GM12892 (cell line): Measurements from ENCODE around the gene LZTS3.
"Not testable (repeated sequence)": the region's sequence is repeated elsewhere in the genome, so short reads cannot be mapped to it uniquely, and the experiment has no call there.

Source experiments
- DNase-seq: peaks from one replicate; pipeline ENCODE4 v3.0.0; 2011; ENCODE audit not compliant: insufficient read length
- FAIRE-seq: peaks from 2 replicates; lab custom pipeline; 2011; peaks lifted over from hg19 to GRCh38; lab: Jason Lieb, UNC
- POLR2A ChIP-seq: IDR thresholded peaks from 2 replicates; pipeline ENCODE4 v1.6.1; 2011; ENCODE audit warnings: low read depth, low read length, control low read depth
- POLR2AphosphoS5 ChIP-seq: IDR thresholded peaks from 2 replicates; pipeline ENCODE4 v1.6.1; 2011; ENCODE audit warnings: low read depth, low read length, control low read depth
- TAF1 ChIP-seq: IDR thresholded peaks from 2 replicates; pipeline ENCODE4 v1.6.1; 2011; ENCODE audit warnings: low read depth, mild to moderate bottlenecking, control low read depth, low read length, borderline replicate concordance

LZTS3 gene

DNA sequence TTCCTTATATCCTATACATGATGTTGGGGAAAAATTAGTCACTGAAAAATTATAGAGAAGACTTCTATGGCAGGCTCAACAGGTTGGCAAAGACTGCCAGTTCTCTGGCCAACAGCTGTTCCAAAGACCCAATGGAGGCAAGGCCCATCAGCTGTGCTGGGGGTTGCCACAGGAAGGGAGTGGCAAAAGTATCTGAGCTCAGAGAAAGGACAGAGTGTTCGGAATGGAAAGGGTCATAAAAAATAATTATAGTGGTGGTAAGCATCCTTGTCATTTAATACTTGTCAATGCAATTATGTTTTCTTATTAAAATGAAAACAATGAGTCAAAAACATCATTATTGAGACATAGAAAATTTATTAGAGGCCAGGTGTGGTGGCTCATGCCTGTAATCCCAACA lies 49.8 kb downstream of the LZTS3 start:
- DNase-seq (no peak), FAIRE-seq (no peak)
- TF ChIP-seq POLR2A, result no peak
- no peak for TF ChIP-seq POLR2AphosphoS5
- TF ChIP-seq TAF1, result no peak

DNA sequence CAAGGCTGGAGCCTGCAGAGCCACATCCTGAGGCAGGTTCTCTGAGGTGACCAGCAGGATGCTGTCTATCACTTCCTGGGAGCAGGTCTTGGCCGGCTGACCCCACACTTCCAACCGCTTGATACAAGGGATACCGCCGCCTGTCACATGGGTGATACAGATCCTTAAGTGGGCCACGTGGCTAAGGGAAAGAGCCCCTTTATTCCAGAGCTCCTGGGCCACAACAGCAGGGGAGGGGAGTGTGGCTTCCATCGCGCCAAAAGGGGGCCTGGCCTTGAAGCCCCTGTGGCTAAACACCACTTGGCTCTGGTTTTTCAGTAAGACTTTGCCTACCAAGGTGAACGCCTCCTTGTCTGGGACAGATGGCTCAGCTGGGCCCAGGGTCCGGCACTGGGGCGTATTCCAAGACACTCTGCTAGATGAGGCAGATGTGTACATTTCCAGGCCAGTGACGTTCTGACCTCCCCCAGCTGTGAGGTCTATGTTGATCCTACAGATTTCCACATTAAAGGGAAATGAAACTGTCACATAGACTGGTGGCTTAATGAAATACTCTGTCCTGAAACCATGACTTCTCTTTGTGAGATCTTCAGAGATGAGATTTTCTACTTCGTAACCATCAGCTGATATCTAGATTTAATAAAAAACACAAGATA lies 51.3 kb downstream of the LZTS3 start:
- FAIRE-seq (no peak), DNase-seq (no peak)
- TF ChIP-seq TAF1 (no peak), POLR2A (no peak)

DNA sequence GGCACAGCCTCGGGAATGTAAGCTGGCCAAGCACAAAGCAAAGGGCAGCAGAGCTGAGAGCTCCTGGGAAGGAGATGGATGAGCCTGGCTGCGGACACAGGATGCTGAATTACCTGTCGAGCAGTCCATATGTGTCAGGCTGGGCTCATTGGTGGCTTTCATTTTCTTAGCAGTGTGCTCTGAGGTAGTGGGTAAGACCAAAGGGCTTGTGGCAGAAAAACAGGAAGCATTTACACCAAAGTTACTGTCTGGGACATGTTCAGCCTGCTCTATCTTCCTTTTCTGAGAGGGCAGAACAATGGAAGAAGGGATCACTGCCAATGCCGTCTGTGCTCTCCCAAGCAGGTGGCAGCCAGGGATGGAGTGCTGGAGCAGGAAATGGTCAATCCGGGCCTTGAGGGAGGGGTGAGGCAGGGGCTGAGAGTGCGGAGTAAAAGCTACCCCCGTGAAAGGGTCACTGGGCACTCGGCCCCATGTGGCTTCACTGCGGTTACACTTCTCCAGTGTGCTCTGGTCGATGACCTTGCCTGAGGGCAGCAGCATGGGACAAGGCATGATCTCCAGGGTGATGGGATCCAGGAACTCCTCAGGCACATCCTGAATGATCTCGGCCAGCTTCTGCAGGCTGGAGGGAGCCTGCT lies 52.0 kb downstream of the LZTS3 start:
- no peak for TF ChIP-seq TAF1
- no peak for TF ChIP-seq POLR2AphosphoS5
- no peak for TF ChIP-seq POLR2A
- no peak for DNase-seq
- no peak for FAIRE-seq

DNA sequence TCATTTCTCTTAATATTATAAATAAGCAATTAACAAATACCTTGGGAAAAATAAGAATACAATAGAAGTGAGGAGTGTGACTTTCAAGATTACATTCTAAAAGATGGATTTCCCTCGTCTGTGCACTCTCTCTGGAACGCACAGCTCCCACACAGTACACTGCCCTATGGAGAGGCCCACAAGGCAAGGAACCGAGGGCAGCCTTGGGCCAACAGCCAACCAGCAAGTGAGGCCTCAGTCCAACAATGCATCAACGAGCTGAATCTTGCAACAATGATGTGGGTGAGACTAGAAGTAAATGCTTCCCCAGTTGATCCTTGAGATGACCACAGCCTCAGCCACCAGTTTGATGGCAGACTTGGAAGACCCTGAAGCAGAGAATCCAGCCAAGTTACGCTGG lies 54.3 kb downstream of the LZTS3 start:
- FAIRE-seq, result no peak
- TF ChIP-seq POLR2AphosphoS5 (no peak), POLR2A (no peak), TAF1 (no peak)
- no peak for DNase-seq

DNA sequence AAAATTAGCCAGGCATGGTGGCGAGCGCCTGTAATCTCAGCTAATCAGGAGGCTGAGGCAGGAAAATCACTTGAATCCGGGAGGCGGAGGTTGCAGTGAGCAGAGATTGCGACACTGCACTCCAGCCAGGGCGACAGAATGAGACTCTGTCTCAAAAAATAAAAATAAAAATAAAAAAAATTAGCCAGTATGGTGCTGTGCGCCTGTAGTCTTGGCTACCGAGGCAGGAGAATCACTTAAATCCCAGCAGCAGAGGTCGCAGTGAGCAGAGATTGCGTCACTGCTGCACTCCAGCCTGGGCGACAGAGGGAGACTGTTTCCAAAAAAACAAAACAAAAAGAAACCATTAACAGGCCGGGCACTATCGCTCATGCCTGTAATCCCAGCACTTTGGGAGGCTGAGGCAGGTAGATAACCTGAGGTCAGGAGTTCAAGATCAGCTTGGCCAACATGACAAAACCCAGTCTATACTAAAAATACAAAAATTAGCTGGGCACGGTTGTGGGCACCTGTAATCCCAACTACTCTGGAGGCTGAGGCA lies 55.4 kb downstream of the LZTS3 start:
- DNase-seq, FAIRE-seq: not testable (repeated sequence)

DNA sequence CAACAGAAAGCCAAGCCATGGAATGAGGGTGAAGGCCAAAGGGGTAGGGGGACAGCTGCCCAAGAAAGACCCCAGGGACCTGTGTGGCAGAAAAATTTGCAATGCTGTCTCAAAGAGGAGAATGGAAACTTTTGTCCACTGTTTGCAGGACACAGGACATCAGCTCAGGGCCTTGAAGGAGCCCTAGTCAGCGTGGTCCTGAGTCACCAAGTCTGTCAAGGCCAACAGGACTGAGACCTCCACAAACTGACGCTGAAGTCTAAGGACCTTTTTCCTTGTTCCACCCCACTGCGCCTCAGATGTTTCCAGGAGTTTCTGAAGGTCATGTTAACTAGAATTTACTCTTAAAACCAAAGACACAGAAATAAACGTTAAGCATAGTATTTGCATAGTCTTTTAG lies 57.0 kb downstream of the LZTS3 start:
- FAIRE-seq (no peak), DNase-seq (no peak)
- TF ChIP-seq POLR2A (no peak), POLR2AphosphoS5 (no peak), TAF1 (no peak)

DNA sequence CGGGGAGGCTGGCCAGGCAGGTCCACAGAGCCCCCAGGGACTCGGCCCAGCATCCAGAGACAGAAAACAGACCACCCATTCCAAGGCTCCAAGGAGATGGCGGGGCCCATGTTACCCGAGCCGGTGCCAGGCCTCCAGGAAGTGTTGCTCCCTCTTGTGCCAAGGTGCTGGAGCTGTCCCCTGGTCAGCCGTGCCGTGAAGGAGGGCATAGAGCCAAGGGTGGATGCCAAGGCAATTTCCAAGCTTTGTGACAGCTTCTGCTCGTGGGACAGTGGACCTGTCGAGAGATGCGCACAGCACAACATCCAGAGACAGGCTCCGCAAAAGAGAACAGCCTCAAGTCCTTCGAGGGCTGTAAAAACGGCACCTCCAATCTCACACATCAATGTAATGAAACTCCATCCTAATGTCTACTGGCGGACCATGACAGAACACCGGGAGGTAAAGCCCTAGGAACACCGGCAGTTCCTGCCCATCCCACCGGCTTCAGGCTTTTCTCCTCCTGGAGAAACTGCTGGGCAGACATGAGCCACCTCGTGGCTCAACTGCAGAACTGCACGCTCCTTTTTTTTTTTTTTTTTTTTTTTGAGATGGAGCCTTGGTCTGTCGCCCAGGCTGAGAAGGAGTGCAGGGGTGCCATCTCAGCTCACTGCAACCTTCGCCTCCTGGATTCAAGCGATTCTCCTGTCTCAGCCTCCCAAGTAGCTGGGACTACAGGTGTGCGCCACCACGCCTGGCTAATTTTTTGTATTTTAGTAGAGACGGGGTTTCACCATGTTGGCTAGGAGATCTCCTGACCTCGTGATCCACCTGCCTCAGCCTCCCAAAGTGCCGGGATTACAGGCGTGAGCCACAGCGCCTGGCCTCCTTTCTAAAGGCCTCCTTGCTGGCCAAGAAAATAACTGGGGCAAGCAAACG lies 57.9 kb downstream of the LZTS3 start:
- peak; percentile 9 for FAIRE-seq
- peak; percentile 78 for DNase-seq
- TF ChIP-seq TAF1, result no peak
- no peak for TF ChIP-seq POLR2AphosphoS5
- TF ChIP-seq POLR2A, result no peak
